Bronchial epithelial cell (primary cell): Measurements from ENCODE around the gene COPZ2. TPM values are rescaled to one million over a fixed set of nuclear protein-coding genes. Genes with fewer than 3 reads are reported as not detected.

Experiments used
- DNase-seq: peaks from one replicate; pipeline ENCODE4 v3.0.0-alpha.2; 2010; ENCODE audit warnings: low read depth
- FAIRE-seq: peaks from 2 replicates; lab custom pipeline; 2011; peaks lifted over from hg19 to GRCh38; lab: Jason Lieb, UNC
- H3K27me3 ChIP-seq: 2 replicates; pipeline ENCODE4 v1.5.1; 2011; ENCODE audit warnings: low read length; ENCODE audit not compliant: control insufficient read depth, insufficient read depth
- H3K36me3 ChIP-seq: 2 replicates; pipeline ENCODE4 v1.5.1; 2011; ENCODE audit warnings: low read length; ENCODE audit not compliant: control insufficient read depth, insufficient read depth
- H3K4me3 ChIP-seq: 2 replicates; pipeline ENCODE4 v1.5.1; 2011; ENCODE audit warnings: mild to moderate bottlenecking, low read depth, low read length, control low read depth
- CTCF ChIP-seq: IDR thresholded peaks from 2 replicates; pipeline ENCODE4 v1.5.1; 2011; ENCODE audit warnings: mild to moderate bottlenecking, moderate library complexity, low read length, control low read depth, inconsistent platforms; ENCODE audit not compliant: insufficient read depth, severe bottlenecking
- total RNA-seq: library from RNA; depleted of rRNA; stranded (reverse); fragments of >200 nt; gene quantifications from 2 replicates; pipeline ENCODE4 v1.2.1, GENCODE V29; 2014

COPZ2 gene
- total RNA-seq, 1 donor from 2014 or later: 8.2 TPM

- DNase-seq: no peak
- Histone ChIP-seq H3K27me3 (no peaks in the 10 kb centered on the region), H3K4me3 (no peak overlapping the region), H3K36me3 (no peaks in the 10 kb centered on the region)
- FAIRE-seq: peak; percentile 43
- TF ChIP-seq CTCF: no peak
Observed at GRCh38 chr17:48031966-48032365, 5.6 kb downstream of the COPZ2 start.

GRCh38 chr17:48030531-48030930 lies 7.1 kb downstream of the COPZ2 start:
- no peak for DNase-seq
- H3K36me3 ChIP-seq: no peaks in the 10 kb centered on the region
- no peak for FAIRE-seq
- no peak overlapping the region for H3K4me3 ChIP-seq
- no peak for TF ChIP-seq CTCF
- no peaks in the 10 kb centered on the region for H3K27me3 ChIP-seq

- DNase-seq (no peak), FAIRE-seq (no peak)
- TF ChIP-seq CTCF: no peak
- H3K4me3 ChIP-seq: no peak overlapping the region
- H3K36me3 ChIP-seq: no peaks in the 10 kb centered on the region
- H3K27me3 ChIP-seq: no peaks in the 10 kb centered on the region
Observed at GRCh38 chr17:48028736-48029135, 8.9 kb downstream of the COPZ2 start.

- H3K4me3 ChIP-seq: no peak overlapping the region
- FAIRE-seq (no peak), DNase-seq (no peak)
- TF ChIP-seq CTCF: no peak
- no peaks in the 10 kb centered on the region for H3K27me3 ChIP-seq
- H3K36me3 ChIP-seq: no peaks in the 10 kb centered on the region
Observed at GRCh38 chr17:48027322-48027981, 10.1 kb downstream of the COPZ2 start.

GRCh38 chr17:48026502-48027321 lies 10.9 kb downstream of the COPZ2 start:
- FAIRE-seq (no peak), DNase-seq (peak; percentile 88)
- no peak overlapping the region for H3K4me3 ChIP-seq
- TF ChIP-seq CTCF: peak; percentile 99
- H3K27me3 ChIP-seq: no peaks in the 10 kb centered on the region
- H3K36me3 ChIP-seq: no peaks in the 10 kb centered on the region
